HG02759 (cell line): ENCODE data around the gene MEIKIN.

Source experiments
- ATAC-seq: cut with Tn5 transposase; IDR thresholded peaks from one replicate; pipeline ENCODE4 v1.9.1; 2021; ENCODE audit warnings: mild to moderate bottlenecking, moderate library complexity; ENCODE audit not compliant: unreplicated experiment

The MEIKIN gene

DNA sequence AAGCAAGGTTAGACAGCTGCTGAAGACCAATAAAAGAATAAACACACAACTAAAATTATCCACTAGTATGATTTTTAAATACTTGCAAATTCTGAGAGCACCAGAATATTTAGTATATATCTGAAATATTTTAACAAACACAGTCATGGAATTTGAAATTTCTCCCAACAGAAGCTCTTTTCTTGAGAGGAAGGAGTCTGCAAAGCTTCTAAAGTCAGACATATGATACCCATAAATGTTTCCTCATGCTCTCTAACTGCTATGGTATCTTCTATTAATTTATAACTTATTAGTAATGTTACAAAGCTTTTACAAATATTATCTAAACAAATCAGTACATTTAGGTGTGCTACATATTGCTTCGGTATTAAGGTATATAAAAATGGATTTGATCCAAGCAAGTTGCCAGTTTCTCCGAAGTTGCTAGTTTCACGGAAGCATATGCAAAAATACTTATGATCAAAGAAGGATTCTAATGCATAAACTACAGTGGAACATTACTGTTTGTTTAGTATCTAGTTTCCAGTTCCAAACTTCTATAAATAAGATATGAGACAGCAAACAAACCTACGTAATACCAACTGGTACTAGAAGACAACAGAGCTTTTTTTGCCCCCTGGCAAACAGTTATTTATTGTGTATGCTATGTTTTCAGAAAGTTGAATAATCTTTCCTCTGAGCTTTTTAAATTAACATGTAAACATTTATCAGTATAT lies 170.7 kb downstream of the MEIKIN start:
- ATAC-seq, result no peak

DNA sequence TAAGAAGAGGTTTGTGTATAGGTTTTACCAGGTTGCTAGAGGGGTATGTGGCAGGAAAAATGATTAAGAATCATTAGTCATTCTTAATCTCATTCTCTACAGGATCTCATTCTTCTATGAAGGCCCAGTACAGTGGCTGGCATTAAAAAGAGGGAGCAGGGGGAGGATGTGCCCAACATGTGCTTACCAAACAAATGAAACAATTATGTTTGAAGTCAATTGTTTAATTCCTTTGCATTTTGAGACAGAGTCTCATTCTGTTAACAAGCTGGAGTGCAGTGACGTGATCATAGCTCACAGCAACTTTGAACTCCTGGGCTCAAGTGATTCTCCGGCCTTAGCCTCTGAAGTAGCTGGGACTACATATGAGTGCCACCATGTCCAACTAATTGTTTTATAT lies 171.7 kb downstream of the MEIKIN start:
- ATAC-seq, result no peak

DNA sequence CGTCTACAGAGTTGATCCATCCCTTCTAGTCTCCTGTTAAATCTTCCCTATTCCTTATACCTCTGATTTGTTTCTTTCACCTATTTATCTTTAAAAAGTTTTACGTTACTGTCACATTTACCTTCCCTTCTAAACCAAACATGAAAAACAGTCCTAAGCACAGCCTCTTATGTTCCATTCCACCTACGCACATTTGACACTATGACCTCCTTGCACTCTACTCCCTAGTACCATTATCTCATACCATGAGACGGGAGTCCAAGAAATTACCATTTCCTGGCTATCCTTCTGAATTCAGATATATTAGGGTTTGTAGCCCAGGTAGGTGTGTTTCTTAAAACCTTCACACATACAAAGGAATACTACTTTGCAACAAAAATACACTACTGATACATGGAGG lies 173.8 kb downstream of the MEIKIN start:
- no peak for ATAC-seq

DNA sequence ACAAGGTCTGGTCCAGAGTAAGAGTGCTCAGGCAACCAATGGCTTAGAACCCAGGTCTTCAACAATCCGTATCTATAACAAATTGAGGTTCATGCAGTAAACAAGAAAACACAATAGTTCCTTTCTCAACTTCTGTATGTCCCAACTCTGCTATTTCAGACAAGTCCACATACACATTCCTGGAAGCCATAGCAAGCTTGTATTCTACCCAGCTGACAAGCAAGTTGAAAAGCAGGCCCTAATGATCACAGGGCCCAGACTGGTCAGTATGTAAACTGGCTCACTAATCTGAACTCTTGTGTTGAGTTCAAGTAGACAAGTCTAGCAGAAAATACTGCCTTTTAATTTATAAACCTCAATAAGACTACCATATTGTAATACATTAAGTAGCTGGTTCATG lies 175.5 kb downstream of the MEIKIN start:
- no peak for ATAC-seq

DNA sequence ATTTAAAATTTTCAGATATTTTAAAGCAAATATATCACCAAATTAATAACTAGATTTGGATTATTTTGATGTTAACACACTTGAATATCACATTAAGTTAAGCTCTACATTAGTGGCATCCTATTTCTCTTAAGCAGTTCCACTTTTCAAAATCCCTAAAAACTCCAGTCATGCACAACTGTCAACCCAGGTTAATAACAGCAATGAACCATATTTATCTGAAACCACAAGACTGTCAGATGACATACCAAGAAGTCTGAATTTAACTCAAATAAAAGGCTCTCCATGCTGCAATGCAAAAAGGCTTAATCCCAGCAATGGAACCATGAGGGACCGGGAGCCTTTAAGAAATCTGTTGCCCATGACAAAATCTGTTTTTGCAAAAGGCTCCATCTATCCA lies 176.1 kb downstream of the MEIKIN start:
- no peak for ATAC-seq

DNA sequence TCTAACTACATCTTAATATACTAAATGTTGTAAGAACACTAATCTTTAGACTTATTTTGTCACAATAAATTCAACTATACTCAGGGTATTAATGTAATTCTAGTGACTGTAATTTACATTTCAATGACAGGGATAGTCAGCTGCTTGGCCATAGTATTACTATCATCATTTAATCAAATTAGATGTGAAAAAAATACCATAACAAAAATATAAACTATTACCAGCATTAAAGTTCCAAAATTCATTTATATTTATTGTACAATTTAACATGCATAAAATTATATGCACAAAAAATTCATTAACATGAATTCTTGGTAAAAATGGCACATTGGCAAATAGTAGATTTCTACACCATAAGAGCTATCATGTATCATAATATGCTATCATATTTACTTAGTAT lies 177.6 kb downstream of the MEIKIN start:
- ATAC-seq, result no peak

DNA sequence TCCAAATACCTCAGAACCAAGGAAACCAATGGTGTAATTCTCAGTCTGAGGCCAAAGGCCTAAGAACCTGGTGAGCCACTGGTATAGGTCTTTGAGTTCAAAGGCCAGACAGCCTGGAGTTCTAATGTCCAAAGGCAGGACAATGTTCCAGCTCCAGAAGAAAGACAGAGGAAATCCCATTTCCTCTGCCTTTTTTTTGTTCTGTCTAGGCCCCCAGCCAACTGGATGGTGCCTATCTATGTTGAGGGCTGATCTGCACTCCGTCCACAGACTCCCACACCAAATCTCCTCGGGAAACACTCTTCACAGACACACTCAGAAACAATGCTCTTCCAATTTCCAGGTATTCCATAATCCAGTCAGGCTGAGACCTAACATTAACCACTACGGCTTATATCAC lies 178.8 kb downstream of the MEIKIN start:
- ATAC-seq, result no peak

DNA sequence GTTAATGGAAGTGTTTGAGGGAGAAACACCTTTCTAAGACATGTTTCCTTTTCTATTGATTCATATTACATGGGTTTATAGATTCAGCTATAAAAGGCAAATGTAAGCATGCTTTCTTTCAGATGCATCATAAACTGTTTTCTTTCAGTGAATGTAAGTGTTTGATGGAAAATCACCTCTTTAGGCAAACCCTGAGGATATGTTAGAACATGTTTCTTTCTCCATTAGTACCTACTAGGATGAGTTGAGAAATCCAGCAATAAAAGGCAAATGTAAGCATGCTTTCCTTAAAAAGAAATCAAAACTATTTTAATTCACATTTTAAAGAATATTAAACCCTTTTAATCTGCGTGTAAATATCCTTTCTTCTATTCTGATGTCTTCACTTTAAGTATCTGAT lies 180.2 kb downstream of the MEIKIN start:
- ATAC-seq, result no peak

DNA sequence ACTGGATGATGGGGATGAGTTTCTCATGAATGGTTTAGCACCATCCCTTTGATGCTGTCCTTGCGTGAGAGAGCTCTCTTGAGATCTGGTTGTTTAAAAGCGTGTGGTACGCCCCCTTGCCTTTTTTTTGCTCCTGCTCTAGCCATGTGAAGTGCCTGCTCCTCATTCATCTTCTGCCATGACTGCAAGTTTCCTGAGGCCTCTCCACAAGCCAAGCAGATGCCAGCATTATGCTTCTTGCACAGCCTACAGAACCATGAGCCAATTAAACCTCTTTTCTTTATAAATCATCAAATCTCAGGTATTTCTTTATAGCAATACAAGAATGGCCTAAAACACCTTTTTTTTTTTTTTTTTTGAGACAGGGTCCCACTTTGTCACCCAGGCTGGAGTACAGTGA lies 181.5 kb downstream of the MEIKIN start:
- no peak for ATAC-seq

DNA sequence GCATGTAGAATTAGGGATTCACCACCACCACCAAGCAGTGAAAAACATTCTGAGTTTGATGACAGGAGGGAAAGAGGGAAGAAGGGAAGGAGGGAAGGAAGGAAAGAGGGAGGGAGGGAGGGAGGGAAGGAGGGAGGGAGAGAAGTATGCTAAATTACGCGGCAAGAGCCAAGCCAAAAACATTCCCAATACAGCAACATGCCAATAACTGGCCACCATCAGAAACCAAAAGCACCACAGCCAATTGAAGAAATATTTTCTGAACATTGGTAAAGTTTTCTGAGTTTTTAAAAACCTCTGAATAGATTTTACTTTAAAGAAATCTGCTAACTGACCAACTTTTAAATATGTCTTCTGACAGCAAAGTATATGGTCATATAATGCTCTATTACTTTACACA lies 184.7 kb downstream of the MEIKIN start:
- no peak for ATAC-seq

DNA sequence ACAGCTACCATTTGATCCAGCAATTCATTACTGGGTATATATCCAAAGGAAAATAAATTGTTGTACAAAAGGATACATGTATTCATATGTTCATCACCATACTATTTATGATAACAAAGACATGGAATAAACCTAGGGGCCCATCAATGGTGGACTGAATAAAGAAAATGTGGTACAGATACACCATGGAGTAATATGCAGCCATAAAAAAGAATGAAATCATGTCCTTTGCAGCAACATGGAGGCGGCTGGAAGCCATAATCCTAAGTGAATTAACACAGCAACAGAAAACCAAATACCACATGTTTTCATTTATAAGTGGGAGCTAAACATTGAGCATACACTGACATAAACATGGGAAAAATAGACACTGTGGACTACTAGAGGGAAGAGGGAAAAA lies 185.8 kb downstream of the MEIKIN start:
- no peak for ATAC-seq

DNA sequence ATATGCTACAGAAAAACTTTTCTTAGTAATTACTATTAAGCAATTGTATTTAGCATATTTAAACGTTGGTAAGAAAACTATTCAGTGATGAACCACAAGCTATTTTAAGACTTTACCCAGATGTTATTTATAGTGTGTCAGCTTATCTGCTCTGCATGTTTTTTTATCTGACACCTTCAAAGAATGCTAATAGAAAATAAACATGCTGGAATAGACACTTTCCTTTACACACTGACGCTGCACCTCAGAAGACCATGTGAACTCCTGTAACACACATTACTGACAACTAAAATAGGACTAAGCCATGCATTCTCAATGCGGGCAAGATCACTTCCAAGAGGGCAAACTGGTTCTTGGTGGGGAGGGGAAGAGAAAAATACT lies 187.0 kb downstream of the MEIKIN start:
- ATAC-seq, result no peak

DNA sequence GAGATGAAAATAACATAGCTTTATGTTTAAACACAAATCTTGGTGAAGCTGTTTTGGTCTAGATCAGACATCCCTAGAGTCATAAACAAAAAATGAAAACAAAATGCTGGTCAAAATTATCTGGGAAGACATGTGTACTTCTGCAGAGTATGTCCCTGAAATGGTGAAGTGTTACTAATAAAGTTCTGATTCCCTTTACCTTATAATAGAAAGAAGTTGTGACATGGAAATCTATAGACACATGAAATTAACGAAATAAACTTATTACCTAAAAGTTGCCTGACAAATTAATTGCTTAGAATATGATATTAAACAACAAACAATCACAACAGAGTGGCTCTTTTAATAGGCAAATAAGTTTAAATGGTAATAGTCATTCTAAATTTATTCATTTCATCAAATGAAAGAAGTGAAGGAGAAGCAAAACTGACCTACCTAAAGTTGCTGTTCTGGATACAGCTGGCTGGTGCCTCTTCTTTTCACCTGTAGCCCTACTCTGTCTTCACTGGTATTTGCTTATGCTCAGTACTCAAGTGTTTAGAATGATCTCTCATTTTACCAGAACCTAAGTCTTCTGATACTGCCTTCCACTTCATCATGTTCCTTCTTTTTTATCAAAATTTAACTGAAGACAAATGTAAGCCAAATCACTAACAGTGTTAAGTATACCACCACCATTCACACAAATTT lies 187.5 kb downstream of the MEIKIN start:
- no peak for ATAC-seq
